Activated T-cell treated with anti-CD3 and anti-CD28 coated beads, Interleukin-2, amount 50 U/mL, for 1 hour (primary cell): ENCODE results near the gene BOC.

Experiments used
- DNase-seq: peaks from one replicate; pipeline ENCODE4 v3.0.0-alpha.2; 2020

Gene BOC

DNA sequence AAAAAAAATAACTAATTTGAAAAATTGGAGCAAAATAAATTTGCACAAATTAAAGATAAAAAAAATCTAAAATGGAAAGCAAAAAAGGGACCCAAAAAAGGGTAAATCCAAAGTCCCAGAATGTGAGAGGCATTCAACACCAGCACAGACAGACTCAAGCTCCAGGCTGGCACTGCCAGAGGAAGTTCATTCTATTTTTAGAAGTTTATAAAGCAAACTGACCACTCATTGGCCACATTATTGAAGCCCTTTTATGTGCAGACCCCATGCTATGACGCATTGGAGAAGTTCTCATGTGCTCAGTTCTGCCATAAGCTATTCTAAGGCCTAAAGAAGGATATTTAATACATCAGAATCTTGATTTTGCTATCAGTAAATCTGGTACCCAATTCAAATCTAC is 17.6 kb upstream of the BOC start:
- DNase-seq = no peak

DNA sequence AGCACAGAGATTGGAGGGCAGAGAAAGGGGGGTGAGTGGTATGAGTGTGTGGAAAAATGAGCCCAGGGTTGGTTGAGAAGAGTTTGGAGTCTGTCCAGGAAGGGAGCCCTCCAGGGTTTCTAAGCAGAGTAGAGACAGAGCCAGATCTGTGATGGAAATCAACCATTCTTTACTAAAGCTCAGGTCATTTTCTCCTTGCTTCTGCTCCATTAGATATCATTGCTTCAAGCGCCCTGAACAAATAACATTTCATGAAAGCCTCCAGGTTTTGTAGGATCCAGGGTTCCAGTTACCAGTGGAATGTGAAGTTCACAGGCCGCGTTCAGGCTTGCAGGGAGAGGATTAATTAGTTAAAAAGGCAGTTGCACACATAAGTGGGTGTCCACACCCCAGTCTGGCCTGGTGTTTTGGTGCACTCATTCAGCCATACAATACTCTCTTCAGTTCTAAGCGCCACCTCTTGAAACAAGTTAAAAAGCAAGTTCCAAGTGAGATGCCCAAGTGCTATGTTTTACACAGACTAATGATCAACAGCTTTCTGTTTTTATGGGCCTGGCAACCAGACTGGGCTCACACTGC is 16.4 kb upstream of the BOC start:
- no peak for DNase-seq

DNA sequence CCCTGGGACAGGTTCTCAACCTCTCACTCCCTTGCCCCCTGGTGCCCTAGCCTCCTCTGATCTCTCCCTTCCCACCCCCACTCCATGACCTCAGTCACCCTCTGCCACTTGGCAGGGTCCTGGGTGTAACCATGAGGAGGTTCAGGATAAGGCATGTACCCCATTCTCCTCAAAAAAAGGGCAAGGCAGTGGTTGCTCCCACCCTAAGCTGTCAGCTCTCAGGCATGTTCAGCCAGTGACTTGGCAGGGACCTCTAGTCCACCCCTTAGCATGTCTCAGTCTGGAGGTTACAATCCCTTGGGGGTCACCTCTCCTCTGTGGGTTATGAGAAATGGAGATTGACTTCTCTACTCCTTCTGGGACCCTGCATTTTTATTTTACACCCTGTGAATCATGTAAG is 11.0 kb upstream of the BOC start:
- no peak for DNase-seq

DNA sequence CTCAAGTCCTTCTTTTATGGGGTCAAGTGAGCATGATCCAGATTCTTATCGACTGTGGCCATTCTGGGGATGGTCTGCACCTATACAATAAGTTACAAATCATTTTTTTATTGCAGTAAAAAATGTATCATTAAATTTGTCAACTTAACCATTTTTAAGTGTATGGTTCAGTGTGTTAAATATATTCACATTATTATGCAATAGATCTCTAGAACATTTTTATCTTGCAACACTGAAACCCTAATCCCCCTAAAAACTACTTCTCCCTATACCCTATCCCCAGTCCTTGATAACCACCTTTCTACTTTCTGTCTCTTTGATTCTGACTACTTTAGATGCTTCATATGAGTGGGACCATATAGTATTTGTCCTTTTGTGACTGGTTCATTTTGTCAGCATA is 10.4 kb upstream of the BOC start:
- no peak for DNase-seq

DNA sequence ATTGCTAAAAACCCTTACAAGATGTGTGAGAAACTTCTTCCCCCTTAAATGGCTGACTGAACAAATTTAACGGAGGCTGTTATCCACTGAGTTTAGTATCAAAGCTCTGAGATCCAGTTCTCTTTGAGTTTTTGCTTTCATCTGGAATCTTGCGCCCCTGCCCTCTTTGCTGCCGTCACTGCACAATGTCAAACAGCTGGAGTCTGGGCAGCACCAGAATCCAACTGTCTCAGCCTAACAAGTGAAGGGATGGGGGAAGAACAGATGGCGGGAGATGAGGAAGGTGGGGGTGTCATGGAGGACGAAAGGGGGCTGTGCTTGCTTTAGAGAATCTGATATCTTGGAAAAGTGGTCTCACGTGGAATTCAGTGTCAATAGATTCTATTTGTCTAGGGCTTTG is 7.0 kb upstream of the BOC start:
- DNase-seq = no peak

DNA sequence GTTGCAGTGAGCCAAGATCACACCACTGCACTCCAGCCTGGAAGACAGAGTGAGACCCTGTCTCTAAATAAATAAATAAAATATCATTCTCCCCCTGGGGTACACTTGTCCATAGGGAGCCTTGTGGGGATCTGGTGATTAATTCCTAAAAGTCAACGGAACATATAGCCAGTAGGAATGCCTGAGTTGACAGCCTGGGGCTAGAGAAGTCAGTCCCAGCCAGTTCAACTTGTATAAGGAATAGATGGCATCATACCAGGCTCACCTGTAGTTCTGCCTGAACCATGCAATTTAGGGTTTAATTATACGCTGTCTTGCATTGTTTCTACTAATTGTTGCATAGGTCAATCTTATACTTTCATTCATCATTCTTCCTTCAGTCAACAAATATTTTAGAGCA is 5.9 kb upstream of the BOC start:
- DNase-seq = no peak

DNA sequence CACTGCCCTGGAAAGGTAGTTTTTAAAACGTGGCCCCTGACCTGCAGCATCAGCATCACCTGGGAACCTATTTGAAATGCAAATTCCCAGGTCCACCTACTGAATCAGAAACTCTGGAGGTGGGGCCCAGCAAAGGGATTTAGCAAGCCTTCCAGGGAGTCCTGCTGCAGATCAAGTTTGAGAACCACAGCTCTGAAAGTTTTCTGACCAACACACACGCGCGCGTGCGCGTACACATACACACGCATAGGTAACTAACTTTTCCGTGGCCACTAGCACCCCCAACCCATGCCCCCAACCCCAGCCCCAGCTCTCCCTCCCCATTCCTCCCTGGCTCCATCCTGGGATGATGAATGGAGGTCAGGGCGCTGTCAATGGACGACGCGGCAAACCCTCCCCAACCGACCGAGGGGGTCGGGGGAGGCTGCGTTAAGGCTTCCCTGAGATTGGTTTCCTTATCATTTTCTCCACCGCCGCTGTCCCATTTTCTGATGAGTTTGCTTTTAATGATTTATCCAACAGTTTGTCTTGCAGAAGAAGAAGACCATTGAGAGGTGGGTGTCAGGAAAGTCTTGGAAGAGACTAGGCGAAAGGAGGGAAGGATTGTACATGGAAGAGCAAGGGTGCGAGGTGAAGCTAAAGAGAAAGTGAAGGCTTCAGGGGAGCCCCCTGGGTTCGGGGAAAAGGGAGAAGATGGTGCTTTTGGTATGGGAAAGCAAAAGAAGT is 590 bp upstream of the BOC start:
- DNase-seq = no peak

DNA sequence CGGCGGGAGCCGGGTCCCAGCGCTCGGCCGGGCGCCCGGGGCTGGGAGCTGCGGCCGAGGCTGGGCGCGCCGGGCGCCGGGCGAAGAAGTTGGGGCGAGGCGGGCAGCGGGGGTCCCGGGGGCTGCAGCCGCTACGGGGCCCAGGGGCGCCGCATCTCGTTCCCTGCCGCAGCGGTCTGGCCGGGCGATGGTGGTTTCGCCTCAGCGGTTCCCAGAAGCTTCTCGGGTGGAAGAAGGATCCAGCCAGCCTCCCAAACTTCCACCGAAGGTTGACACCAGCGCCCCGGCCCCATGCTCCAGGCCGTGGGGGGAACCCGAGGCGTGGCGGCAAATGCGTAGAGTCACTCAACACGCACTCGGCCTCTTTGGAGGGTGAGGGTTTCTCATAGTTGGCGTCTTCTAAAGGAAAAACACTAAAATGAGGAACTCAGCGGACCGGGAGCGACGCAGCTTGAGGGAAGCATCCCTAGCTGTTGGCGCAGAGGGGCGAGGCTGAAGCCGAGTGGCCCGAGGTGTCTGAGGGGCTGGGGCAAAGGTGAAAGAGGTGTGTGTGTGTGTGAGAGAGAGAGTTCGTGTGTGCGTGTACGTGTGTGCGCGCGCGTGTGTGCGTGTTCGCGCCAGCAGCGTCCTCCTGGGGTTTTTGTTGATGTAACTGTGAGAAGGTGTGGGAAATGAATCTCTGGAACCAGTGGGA is 940 bp downstream of the BOC start:
- no peak for DNase-seq

DNA sequence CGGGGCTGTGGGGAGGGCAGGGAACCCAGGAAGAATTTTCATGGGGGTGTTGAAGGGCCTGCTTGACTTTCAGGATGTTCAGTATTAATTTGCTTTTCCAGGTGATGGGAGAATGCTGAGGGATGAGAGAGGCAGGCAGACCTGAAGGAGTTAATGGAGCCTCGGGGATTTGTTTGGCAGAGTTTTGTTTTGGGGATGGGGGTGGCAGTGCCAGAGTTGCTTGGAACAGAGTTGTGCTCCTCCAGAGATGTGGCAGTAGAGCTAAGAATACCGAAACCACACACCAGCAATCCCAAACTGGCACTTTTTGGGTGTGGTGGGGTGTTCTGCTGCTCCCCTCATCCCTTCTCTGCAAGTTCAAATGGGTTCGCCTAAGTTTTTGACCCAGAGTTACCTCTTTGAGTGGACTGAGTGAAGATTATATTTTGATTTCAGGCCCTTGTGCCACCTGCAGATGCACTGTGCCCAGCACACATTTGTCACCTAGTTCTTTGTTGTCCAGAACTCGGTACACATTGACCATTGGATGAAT is 1.6 kb downstream of the BOC start:
- no peak for DNase-seq

DNA sequence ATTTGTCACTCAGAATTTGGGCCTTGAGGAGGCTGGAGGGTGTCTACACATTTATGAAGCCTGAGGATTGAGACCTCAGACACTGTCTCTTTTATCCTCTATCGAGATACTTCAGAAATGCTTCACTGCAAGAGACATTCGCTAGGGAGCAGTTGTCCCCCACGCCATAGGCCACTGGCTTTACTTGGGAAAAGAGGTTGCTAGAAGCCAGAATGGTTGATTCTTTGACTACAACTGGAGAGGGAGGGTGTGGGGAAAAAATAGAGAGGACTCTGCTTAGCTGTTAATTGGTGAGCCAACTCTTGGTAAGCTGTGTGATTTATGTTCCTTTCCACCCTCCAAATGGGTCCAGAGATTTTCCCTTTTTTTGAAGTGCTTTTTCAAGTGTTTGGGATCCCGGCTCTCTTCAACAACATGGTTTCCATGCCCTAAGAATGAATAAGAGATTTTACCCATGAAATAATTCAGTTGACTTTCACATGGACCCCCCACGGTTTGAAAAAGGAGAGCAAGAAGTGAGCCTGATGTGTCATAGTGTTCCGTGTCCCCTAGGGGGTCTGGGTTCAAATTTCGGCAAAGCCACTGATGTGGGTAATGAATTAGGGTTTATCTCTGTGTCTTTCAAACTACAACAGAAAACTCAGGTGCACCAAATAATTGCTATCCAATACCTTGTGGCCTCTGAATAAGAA is 2.7 kb downstream of the BOC start:
- DNase-seq = no peak

DNA sequence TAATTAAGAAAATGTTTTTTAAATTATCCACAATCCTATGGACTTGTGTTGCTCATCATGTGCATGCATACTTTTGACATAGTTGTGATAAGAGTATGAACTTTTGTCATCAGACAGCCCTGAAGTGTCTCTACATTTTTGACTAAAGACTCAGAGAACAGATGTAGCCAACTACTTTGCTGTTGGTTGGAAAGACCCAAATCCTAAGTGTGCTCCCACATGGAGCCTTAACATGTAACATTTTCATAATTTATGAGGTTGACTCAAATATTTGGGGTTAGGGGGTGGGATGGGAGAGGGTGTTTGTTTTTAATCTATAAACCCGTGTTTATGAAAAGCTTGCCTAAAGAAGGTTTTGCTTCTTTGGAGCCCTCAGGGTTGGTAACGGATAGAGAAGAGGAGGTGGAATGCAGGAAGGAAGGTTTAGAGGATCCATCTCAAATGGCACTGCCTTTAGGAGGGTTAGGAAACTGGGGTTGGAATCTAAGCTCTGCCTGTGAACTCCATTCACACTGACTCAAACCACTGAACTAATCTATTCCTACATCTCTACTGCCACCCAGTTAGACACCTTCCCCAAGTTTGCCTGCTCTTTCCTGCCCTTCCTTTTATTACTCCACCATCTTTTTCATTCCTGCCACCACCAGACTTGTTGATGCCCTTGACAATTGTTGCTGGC is 3.7 kb downstream of the BOC start:
- no peak for DNase-seq

DNA sequence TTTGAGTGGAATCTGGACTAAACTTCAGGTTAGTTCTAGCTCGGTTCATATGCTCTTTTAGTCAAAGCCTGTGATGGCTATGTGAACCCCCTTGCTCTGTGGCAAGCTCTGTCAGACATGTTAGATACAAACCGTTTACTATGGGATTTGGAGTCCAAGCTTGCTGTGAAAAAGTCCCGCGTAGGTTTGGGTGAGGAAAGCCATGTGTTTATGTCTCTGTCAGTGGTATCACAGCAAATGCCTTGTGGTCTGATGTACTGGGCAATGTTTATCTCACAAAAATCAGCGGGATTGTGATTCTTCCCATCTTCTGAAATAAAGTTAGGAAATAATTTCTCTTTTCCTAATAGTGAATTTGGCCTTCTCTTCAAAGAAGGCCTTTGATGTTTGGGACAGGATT is 5.0 kb downstream of the BOC start:
- DNase-seq = no peak

DNA sequence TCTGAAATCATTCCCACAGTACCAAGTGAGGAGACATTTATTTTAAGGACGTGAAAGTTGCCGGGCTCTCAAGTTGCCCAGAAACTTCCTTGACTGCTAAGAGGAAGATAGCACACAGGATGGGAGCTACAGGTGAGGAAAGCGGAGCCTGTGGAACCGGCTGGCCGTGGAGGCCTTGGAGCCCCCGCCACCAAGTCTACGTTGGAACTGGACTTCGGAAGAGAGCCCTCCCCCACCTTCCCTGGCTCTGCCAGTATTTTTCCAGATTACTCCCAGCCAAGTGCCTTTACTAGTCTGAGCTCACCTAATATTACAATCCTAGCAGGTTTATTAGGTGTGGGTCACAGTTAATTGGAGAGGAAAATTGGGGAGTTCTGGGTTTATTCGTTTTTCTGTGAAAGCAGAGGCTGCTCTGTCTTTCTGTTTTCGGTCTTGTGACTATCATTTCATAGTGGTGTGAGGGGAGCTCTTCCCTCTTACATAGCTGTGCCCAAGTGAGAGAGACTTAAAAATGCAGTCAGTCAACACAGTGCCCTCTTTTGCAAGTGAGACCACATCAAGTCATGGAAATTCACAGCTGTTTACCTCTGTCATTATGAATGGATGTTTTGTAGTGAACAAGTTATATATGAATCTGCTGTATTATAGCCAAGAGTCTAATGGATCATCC is 6.8 kb downstream of the BOC start:
- DNase-seq = no peak

DNA sequence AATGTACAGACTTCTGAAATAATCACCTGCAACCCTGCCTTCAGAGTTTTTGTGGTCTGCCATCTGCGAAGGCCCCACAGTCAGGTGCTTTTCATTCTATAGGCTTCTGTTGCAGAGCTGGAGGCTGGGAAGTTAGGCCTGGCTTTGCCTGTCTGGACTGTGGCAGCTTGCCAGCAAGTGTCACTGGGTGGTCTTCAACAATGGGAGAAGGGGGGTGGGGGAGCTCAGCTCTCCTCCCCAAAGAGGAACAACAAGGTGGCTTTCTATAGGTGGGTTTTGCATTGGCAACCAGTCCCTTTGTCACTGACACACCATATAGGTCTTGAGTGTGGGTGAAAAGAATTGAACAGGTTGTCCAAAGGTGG is 7.3 kb downstream of the BOC start:
- DNase-seq = no peak

DNA sequence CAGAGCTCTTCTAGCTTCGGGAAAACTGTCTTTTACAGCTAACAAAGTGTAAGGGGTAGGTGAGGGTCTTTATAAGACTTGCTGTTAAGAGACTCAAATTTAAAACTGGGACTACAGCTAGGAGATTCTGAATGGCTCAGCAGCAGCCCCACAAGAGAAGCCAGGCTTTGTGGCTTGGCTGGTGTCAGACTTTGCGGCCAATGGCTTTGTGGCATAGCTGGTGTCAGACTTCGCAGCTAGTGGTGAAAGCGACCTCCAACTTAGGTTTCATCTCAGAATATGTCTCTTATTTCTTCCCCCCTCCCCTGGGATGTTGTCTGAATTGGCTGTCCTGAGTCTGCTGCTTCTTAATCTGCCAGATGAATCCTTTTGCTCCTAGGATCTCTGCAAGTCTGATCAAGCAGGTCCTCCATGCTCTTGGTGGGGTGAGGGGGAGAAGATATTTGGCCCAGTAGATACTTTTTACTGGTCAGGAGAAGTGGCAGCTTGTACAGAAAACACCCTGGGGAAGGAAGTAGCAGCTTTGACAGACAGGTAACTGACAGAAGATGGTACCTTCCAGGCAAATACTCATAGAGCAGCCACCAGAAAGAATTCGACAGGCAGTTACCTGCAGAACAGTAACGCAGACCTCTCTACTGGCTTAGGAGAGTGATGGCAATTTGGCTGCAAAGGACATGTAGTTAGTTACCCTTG is 8.4 kb downstream of the BOC start:
- no peak for DNase-seq

DNA sequence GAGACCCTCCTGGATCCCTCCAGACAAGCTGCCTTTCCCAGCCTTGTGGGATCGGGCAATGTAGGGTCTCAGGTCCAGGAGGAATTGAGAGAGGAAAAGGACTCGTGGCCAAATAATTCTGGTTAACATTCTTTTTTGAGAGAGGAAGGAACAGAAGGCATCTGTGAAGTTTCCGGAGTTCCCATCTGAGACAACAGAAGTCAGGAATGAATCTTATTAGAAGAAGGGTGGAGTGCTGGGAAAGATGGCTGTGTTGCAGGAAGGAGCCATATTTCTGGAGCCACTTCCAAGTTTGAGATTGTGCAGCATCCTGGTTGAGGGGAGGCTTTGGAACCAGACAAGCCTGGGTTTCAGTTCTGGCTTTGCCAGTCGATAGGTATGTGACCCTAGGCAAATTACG is 9.4 kb downstream of the BOC start:
- DNase-seq = no peak

DNA sequence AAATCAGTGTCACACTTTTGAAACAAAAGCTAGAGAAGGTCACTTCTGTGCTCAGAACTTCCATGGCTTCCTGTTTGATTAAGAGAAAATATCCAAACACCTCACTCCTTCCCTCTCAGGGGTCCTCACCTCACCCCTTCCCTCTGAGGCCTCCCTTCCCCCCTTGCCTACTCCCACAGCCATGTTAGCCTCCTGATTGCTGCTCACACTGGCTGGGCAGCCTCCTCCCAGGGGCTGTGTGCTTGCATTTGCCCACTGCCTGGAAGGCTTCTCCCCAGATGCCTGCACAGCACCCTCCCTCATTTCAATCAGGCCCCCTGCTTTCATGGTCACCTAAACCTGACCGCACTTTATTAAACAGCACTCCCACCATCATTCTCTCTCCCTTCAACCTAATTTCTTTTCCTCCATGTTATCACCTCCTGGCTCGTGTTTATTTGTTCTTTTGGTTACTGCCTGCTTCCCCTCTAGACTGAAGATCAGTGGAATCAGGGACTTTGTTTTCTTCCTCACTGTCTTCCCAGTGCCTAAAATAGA is 10.4 kb downstream of the BOC start:
- no peak for DNase-seq

DNA sequence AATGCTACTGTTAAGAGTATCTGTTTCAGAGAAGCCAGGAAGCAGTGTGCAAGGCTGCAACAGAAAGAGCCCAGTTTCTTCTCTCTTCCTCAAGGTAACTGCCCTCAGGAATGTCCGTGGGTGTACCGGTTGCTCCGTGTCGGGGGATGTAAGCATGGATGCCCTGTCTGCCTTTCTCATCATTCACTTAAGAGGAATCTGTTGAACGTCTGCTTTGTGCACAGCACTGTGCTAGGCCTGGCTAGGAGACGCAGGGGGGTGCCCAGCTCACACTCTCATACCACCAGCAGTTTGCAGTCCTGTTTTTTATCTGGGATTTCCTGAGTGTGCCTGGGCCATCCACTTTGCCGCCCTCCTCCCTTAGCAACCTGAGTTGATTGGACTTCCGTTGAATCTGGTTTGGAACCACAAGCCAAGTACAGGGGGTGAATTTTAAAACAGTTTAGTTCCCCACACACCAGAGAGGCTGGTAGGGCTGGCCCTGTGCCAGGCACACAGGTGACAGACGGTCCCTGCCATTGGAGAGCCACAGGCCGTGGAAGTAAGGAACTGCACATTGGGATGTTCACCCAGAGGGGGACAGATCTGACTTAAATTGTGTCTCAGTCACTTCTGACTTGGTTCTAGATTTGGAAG is 11.2 kb downstream of the BOC start:
- DNase-seq = no peak

DNA sequence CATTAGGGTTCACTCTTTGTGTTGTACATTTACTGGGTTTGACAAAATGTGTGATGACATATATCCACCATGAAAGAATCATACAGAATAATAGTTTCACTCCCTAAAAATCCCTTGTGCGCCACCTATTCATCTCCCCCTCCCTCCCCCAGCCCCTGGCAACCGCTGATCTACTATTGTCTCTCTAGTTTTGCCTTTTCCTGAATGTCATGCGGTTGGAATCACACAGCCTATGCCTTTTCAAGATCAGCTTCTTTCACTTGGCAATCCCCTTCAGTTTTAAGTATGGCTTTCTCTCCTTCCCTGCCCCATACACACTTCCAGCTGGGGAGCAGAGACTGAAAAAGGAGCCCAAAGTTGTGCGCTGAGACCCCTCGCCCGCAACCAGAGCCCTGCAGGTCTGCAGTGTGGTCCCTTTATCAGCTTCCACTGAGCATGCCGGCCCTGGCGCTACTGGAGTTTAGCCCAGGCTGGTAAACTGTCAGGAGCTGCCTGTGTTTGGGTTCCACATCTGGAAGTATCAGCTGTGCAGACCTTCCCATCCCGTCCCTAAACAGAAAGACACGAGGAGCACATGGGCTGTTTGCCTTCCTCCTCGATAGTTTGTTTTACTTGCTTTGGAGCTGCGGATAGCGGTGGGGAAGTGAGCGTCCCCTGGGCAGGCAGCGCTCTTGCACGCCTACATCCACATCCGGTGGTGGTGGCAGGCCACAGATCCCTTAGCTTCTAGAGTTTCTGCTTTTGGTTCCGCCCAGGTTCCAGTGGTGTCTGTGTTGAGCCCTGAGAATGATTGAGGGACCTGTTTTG is 12.3 kb downstream of the BOC start:
- no peak for DNase-seq

DNA sequence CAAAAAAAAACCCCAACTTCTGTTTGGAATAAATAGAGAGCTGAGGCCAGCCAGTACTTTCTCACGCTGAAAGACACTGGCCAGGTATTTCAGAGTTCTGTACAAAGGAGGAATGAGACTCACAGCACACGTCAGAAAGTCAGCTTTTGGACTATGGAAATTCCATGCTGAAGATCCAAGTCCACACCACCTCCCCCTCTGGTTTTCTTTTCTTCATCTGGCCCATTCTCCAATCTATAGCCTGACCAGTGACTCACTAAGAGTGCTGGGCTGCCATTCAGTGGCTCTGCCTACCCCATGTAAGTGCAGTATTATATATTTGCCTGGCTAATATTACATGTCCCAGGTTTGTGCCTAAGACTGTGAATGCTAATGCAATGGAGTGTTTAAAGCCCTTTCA is 13.9 kb downstream of the BOC start:
- no peak for DNase-seq
